ENCODE data around the gene RHNO1. TPM values are rescaled to one million over a fixed set of nuclear protein-coding genes. Genes with fewer than 3 reads are reported as not detected.

The RHNO1 gene
- total and polyA plus RNA-seq, 7 donors = 6.1 to 21.6 (median 9.6) TPM

GRCh38 chr12:2923057-2923456, 46.0 kb downstream of the RHNO1 start:
- Histone ChIP-seq H3K36me3 (peaks cover 11 to 87% (median 38%) of the 10 kb centered on the region in 4 donors), H3K9me3 (no peaks in the 10 kb centered on the region), H3K27ac (no peak overlapping the region), H3K4me1 (no peaks in the 10 kb centered on the region), H3K4me3 (no peak overlapping the region), H3K27me3 (no peaks in the 10 kb centered on the region)
- intact Hi-C loops (cut with DNase I) = no loop called here
- no peak for DNase-seq
- TF ChIP-seq POLR2AphosphoS5 (IDR thresholded peaks at IDR 0.05) = no peak
- TF ChIP-seq, protein P1, sequence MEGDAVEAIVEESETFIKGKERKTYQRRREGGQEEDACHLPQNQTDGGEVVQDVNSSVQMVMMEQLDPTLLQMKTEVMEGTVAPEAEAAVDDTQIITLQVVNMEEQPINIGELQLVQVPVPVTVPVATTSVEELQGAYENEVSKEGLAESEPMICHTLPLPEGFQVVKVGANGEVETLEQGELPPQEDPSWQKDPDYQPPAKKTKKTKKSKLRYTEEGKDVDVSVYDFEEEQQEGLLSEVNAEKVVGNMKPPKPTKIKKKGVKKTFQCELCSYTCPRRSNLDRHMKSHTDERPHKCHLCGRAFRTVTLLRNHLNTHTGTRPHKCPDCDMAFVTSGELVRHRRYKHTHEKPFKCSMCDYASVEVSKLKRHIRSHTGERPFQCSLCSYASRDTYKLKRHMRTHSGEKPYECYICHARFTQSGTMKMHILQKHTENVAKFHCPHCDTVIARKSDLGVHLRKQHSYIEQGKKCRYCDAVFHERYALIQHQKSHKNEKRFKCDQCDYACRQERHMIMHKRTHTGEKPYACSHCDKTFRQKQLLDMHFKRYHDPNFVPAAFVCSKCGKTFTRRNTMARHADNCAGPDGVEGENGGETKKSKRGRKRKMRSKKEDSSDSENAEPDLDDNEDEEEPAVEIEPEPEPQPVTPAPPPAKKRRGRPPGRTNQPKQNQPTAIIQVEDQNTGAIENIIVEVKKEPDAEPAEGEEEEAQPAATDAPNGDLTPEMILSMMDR (IDR thresholded peaks at IDR 0.05) = no peak
- TF ChIP-seq POLR2A (IDR thresholded peaks at IDR 0.05) = no peak
- TF ChIP-seq EP300 (IDR thresholded peaks at IDR 0.05) = no peak
- 98% methylated on average over 9 of the region's 9 CpGs for WGBS, 2 donors

GRCh38 chr12:2924019-2924418, 47.0 kb downstream of the RHNO1 start:
- Histone ChIP-seq H3K36me3 (peaks cover 11 to 85% (median 41%) of the 10 kb centered on the region in 4 donors), H3K27me3 (no peaks in the 10 kb centered on the region), H3K4me1 (no peaks in the 10 kb centered on the region), H3K9me3 (no peaks in the 10 kb centered on the region), H3K4me3 (no peak overlapping the region), H3K27ac (no peak overlapping the region)
- peak; percentile 25 for DNase-seq
- intact Hi-C loops (cut with DNase I) = no loop called here
- 94 to 95% methylated on average over 3 of the region's 3 CpGs for WGBS, 2 donors
- no peak for TF ChIP-seq EP300 (IDR thresholded peaks at IDR 0.05)
- TF ChIP-seq, protein P1 (IDR thresholded peaks at IDR 0.05) = no peak
- no peak for TF ChIP-seq POLR2AphosphoS5 (IDR thresholded peaks at IDR 0.05)
- TF ChIP-seq POLR2A (IDR thresholded peaks at IDR 0.05) = no peak

DNA sequence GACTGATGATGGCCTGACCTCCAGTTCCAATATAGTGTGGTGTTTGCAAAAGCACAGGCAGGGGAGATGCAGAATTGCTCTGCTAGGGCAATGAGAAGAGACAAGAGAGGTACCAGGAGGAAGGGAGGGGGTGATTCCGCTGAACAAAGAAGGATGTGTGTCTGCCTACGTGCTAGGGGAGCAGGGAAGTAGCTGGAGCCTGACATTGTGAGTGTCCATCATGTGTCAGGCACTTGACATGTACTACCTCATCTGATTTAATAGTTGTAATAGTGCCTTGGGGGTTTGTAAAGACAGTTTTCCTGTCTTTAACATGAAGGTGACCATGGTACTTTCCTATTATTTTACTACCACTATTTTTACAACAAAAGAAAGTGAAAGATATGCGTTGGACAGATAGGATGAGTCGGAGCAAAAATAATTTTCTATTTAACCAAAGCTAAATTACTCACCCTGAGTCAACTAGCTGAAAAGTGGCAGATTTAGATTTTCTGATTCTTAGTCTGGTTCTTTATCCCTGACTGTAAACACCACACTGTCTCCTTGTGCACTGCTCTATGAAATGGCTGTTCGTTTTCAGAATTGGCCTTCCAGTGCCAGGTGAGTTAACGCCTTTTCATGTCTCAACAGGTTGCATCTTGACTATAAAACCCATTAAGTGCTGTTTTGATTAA, 48.4 kb downstream of the RHNO1 start:
- Histone ChIP-seq H3K36me3 (peaks cover 11 to 81% (median 42%) of the 10 kb centered on the region in 4 donors), H3K4me1 (no peaks in the 10 kb centered on the region), H3K27ac (no peak overlapping the region), H3K4me3 (no peak overlapping the region), H3K9me3 (no peaks in the 10 kb centered on the region), H3K27me3 (no peaks in the 10 kb centered on the region)
- DNase-seq = no peak
- WGBS, 2 donors = 88 to 92% methylated on average over 6 of the region's 6 CpGs
- no peak for TF ChIP-seq POLR2AphosphoS5 (IDR thresholded peaks at IDR 0.05)
- TF ChIP-seq, protein P1 (IDR thresholded peaks at IDR 0.05) = no peak
- no peak for TF ChIP-seq POLR2A (IDR thresholded peaks at IDR 0.05)
- TF ChIP-seq EP300 (IDR thresholded peaks at IDR 0.05) = no peak
- intact Hi-C loops (cut with DNase I) = no loop called here

DNA sequence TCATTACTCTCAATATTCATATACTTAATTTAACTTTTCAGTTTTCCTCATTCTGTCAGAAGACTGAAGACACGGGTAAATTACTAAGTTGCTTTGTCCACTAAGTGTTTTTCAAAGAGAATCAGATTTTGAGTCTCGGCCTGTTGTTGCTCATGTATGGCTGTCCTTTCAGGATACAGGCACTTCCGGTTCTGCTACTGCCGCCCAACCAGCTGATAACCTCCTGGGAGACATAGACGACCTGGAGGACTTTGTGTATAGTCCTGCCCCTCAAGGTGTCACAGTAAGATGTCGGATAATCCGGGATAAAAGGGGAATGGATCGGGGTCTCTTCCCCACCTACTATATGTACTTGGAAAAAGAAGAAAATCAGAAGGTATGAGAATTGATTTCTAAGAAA, 53.8 kb downstream of the RHNO1 start:
- no peaks in the 10 kb centered on the region for H3K4me1 ChIP-seq
- no peak overlapping the region for H3K4me3 ChIP-seq
- intact Hi-C loops (cut with DNase I) = no loop called here
- H3K27me3 ChIP-seq = no peaks in the 10 kb centered on the region
- H3K36me3 ChIP-seq = peaks cover 26 to 79% (median 47%) of the 10 kb centered on the region in 4 donors
- H3K9me3 ChIP-seq = no peaks in the 10 kb centered on the region
- TF ChIP-seq POLR2AphosphoS5 (IDR thresholded peaks at IDR 0.05) (no peak), POLR2A (IDR thresholded peaks at IDR 0.05) (no peak)
- DNase-seq = peak; percentile 32
- 90% methylated on average over 8 of the region's 8 CpGs for WGBS, 2 donors
- H3K27ac ChIP-seq = no peak overlapping the region

DNA sequence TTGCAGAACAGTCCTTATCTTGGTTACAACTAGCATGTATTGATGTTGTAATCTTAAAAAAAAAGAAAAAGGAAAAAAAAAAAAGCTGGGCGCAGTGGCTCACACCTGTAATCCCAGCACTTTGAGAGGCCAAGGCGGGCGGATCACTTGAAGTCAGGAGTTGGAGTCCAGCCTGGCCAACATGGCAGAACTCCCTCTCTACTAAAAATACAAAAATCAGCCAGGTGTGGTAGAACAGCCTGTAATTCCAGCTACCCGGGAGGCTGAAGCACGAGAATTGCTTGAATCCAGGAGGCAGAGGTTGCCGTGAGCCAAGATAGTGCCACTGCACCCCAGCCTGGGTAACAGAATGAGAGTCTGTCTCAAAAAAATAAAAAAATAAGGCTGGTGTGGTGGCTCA, 56.6 kb downstream of the RHNO1 start:
- intact Hi-C loops (cut with DNase I) = no loop called here
- no peak overlapping the region for H3K27ac ChIP-seq
- no peak overlapping the region for H3K4me3 ChIP-seq
- no peaks in the 10 kb centered on the region for H3K4me1 ChIP-seq
- peaks cover 33 to 86% (median 51%) of the 10 kb centered on the region in 4 donors for H3K36me3 ChIP-seq
- DNase-seq = no peak
- 95 to 96% methylated on average over 6 of the region's 6 CpGs for WGBS, 2 donors
- no peaks in the 10 kb centered on the region for H3K27me3 ChIP-seq
- no peak for TF ChIP-seq POLR2AphosphoS5 (IDR thresholded peaks at IDR 0.05)
- no peak for TF ChIP-seq EP300 (IDR thresholded peaks at IDR 0.05)
- TF ChIP-seq, protein P1 (IDR thresholded peaks at IDR 0.05) = no peak
- no peak for TF ChIP-seq POLR2A (IDR thresholded peaks at IDR 0.05)
- no peaks in the 10 kb centered on the region for H3K9me3 ChIP-seq
